Prostate gland (tissue), 2 donors: Measurements from ENCODE around the gene TAB2. TPM values are rescaled to one million over a fixed set of nuclear protein-coding genes. Genes with fewer than 3 reads are reported as not detected.

Source experiments
- small RNA-seq, 2 donors: library from RNA; depleted of rRNA; stranded (forward); fragments of <200 nt; gene quantifications; one replicate each; pipeline ENCODE3, GENCODE V24; 2016
- total RNA-seq, 2 donors: library from RNA; depleted of rRNA; stranded (reverse); fragments of >200 nt; gene quantifications; one replicate each; pipeline ENCODE4 v1.1.0, GENCODE V29; 2016

TAB2 gene
- total RNA-seq, 2 donors from 2014 or later = 58.8 to 66.3 TPM

Small RNA genes lying within 50 kb of the gene (small RNA-seq; reads per million reads assigned to genes)
- 0 reads per million in 2 donors for gene RN7SL234P

Other genes with a start within 250 kb of the TAB2 start
- 1 to 10 TPM; 2.0 to 2.4 TPM for gene SUMO4, start 82.5 kb downstream of the TAB2 start, total RNA-seq
- 1 to 10 TPM; 1.5 to 3.5 TPM for gene ZC3H12D, start 167.3 kb downstream of the TAB2 start, total RNA-seq
- gene PPIL4, start 228.3 kb downstream of the TAB2 start, total RNA-seq = 10 to 100 TPM; 23.4 to 27.2 TPM
- gene GINM1, start 248.7 kb downstream of the TAB2 start, total RNA-seq = 10 to 100 TPM; 43.6 to 44.7 TPM